ENCODE measurements around the gene LRRC36. TPM values are rescaled to one million over a fixed set of nuclear protein-coding genes. Genes with fewer than 3 reads are reported as not detected.

The LRRC36 gene
- total RNA-seq, 1 experiment from 2014 or later = not detected

DNA sequence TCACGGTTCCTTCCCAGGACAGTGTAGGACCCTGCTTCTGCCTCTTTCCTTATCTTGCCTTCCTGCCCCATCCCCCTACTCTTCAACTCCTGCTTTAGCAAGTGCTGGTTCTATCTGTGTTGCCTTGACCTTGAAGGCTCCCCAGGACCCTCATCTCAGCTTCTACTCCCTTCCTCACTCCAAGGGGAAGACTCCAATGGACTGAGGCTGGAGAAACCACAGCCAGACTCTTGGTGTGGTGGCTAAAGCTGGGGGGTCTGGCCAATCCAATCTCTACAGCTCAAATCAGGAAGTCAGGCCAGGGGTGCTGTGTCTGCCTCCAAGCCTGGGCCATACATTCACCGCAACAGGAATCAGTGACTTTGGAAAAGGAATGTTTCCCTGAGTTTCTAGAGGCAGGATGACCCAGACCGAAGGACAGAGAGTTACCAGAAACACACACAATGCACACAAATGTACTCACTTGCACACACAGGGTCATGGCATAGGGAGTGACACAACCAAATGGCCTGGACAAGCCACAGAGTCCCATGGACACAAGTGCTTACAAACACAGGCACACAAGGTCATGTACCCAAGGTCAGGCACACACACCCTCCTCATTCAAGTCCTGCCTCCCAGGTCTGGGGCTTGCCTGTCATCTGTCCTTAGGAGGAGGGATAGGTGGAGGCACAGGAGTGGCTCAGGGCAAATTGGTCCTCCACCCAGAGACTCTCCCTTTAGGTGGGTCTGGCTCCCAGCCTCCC, 102.6 kb downstream of the LRRC36 start:
- Histone ChIP-seq H3K36me3 (ENCODE audit: insufficient read depth, low read length) (no peaks in the 10 kb centered on the region), H3K4me3 (ENCODE audit: low read length) (no peak overlapping the region), H3K4me1 (ENCODE audit: low read length) (peaks cover 20% of the 10 kb centered on the region), H3K27ac (ENCODE audit: low read length) (no peak overlapping the region), H3K79me2 (ENCODE audit: low read length) (no peaks in the 10 kb centered on the region), H3K9me3 (ENCODE audit: low read length) (no peaks in the 10 kb centered on the region), H3K9ac (ENCODE audit: low read length) (no peak overlapping the region), H3K27me3 (ENCODE audit: low read length) (no peaks in the 10 kb centered on the region), H4K20me1 (ENCODE audit: insufficient read depth, low read depth, low read length) (0 out of 2 replicates have a peak, but pooled peaks cover 4% of the 10 kb centered on the region), H2AFZ (ENCODE audit: low read length) (no peak overlapping the region), H3K9me2 (replicated peaks; ENCODE audit: insufficient read depth, low read length) (no peaks in the 10 kb centered on the region), H3K4me2 (ENCODE audit: low read depth, low read length, poor library complexity, severe bottlenecking) (no peak overlapping the region)
- no peak for DNase-seq

DNA sequence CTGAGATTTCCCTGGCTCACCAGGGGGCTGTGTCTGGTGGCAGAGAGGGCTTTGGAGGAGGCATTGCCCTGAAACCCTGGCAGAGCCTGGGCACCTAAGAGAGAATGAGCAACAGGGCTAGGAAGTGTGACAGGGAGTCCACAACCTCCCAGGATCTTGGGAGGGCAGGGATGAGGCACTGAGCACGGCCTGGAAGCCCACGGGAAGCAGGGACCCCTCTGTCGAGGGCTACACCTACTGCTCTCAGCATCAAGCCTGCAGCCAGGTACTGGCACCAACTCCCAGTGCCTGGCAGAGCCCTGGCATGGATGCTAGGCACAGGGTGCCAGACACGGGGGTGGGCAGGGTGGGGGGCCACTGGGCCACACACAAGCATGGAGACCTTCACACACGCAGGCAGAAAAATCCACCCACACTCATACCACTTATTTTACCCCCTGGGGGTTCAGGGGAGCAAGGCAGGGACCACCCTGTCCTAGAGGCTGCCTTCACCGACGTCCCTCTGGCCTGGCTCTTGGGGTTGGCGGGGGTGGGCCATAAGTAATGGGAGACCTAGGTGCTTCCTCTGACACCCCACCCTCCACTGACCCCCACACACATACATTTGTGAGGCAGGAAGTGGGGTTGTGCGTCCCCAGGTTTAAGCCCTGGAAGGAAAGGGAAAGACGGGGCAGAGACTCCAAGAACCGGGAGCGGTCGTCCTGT, 103.3 kb downstream of the LRRC36 start:
- Histone ChIP-seq H3K4me2 (ENCODE audit: low read depth, low read length, poor library complexity, severe bottlenecking) (peak overlapping the region; percentile 67), H3K36me3 (ENCODE audit: insufficient read depth, low read length) (no peaks in the 10 kb centered on the region), H3K27me3 (ENCODE audit: low read length) (no peaks in the 10 kb centered on the region), H3K79me2 (ENCODE audit: low read length) (no peaks in the 10 kb centered on the region), H4K20me1 (ENCODE audit: insufficient read depth, low read depth, low read length) (0 out of 2 replicates have a peak, but pooled peaks cover 4% of the 10 kb centered on the region), H2AFZ (ENCODE audit: low read length) (no peak overlapping the region; the same call in 1 of the 2 replicates), H3K9me2 (replicated peaks; ENCODE audit: insufficient read depth, low read length) (no peaks in the 10 kb centered on the region), H3K9ac (ENCODE audit: low read length) (peak overlapping the region; percentile 33), H3K4me3 (ENCODE audit: low read length) (peak overlapping the region; percentile 52; the same call in 1 of the 2 replicates), H3K4me1 (ENCODE audit: low read length) (peaks cover 13% of the 10 kb centered on the region), H3K27ac (ENCODE audit: low read length) (no peak overlapping the region), H3K9me3 (ENCODE audit: low read length) (no peaks in the 10 kb centered on the region)
- DNase-seq = no peak

DNA sequence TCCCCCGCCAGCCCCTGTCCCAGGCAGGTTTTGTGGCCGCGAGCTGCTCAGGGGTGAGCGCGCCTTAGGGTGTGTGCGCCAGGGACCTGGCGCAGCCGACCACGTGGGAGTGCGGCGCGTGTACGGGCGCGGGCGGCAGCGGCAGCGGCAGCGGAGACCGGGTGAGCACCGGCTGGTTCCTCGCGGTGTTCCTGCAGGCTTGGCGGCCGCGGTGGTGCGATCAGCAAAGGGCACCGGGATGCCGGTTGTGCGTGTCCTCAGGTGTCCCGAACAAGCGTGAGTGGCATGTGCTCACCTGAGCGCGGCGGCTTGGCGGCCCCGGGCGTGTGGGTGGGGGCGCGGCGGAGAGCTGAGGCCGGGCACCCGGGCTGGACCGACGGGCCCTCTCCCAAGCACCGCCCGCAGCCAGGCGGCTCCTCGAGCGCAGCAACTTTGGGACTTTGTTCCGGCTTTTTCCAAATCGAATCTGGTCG, 103.9 kb downstream of the LRRC36 start:
- Histone ChIP-seq H3K4me2 (ENCODE audit: low read depth, low read length, poor library complexity, severe bottlenecking) (peak overlapping the region; percentile 67), H3K36me3 (ENCODE audit: insufficient read depth, low read length) (no peaks in the 10 kb centered on the region), H3K27me3 (ENCODE audit: low read length) (no peaks in the 10 kb centered on the region), H3K4me3 (ENCODE audit: low read length) (peak overlapping the region; percentile 52; the same call in 1 of the 2 replicates), H3K27ac (ENCODE audit: low read length) (no peak overlapping the region), H3K9me2 (replicated peaks; ENCODE audit: insufficient read depth, low read length) (no peaks in the 10 kb centered on the region), H2AFZ (ENCODE audit: low read length) (peak overlapping the region; percentile 71; the same call in 1 of the 2 replicates), H3K9ac (ENCODE audit: low read length) (peak overlapping the region; percentile 33), H3K9me3 (ENCODE audit: low read length) (no peaks in the 10 kb centered on the region), H3K79me2 (ENCODE audit: low read length) (no peaks in the 10 kb centered on the region), H3K4me1 (ENCODE audit: low read length) (peaks cover 7% of the 10 kb centered on the region), H4K20me1 (ENCODE audit: insufficient read depth, low read depth, low read length) (0 out of 2 replicates have a peak, but pooled peaks cover 4% of the 10 kb centered on the region)
- peak; percentile 59 for DNase-seq

GRCh38 chr16:67430977-67431774, 104.6 kb downstream of the LRRC36 start, which contains the start of gene HSD11B2:
Gene HSD11B2, plus strand, starts transcription at chr16:67431121. Its CDS starts 128 bp downstream, at chr16:67431249.
- Histone ChIP-seq H3K4me2 (ENCODE audit: low read depth, low read length, poor library complexity, severe bottlenecking) (peak within 1 kb of the TSS; percentile 67), H3K4me1 (ENCODE audit: low read length) (peaks cover 6% of the 10 kb centered on the region), H3K9me2 (replicated peaks; ENCODE audit: insufficient read depth, low read length) (no peaks in the 10 kb centered on the region), H3K4me3 (ENCODE audit: low read length) (peak within 1 kb of the TSS; percentile 52; the same call in 1 of the 2 replicates), H3K9ac (ENCODE audit: low read length) (peak within 1 kb of the TSS; percentile 33), H3K27ac (ENCODE audit: low read length) (no peak within 1 kb of the TSS), H3K9me3 (ENCODE audit: low read length) (no peaks in the 10 kb centered on the region), H2AFZ (ENCODE audit: low read length) (peak within 1 kb of the TSS; percentile 71; the same call in 1 of the 2 replicates), H3K79me2 (ENCODE audit: low read length) (no peaks in the 10 kb centered on the region), H3K27me3 (ENCODE audit: low read length) (no peaks in the 10 kb centered on the region), H4K20me1 (ENCODE audit: insufficient read depth, low read depth, low read length) (0 out of 2 replicates have a peak, but pooled peaks cover 4% of the 10 kb centered on the region), H3K36me3 (ENCODE audit: insufficient read depth, low read length) (no peaks in the 10 kb centered on the region)
- DNase-seq = peak; percentile 60

DNA sequence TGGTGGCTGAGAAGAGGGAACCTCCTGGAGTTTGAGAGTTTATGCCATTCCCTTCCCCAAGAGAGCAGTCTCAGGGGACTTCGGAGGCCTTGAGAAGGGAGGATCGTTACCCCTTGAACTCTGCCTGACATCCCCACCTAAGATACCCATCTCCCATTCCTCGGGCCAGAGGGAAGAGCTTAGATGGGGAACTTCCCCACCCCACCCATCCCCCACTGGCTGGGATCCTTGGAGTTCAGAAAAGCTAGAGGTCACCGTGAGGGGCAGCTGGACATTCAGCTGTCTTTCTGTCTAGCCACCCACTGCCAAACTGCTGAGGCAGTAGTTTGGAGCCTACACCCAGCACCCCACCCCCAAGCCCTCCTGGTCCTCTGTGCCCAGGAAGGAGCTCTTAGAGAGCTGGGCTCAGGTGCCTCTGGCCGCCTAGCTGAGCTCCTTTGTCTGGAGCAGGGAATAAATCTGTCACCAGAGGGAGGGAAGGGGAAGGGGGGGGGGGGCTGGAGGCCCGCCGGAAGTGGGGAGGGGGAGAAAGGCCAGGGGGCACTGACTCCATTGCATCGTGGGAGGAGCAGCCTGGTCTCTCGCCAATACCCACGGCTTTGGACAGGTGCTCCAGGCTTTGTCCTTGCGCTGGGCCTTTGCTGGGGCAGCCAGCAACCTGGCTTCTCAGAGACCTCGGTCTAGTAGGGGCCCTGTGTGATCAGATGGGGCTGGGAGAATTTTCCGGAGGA, 105.3 kb downstream of the LRRC36 start:
- Histone ChIP-seq H3K4me1 (ENCODE audit: low read length) (peaks cover 6% of the 10 kb centered on the region), H3K4me3 (ENCODE audit: low read length) (no peak overlapping the region), H3K9me3 (ENCODE audit: low read length) (no peaks in the 10 kb centered on the region), H3K36me3 (ENCODE audit: insufficient read depth, low read length) (no peaks in the 10 kb centered on the region), H3K27me3 (ENCODE audit: low read length) (no peaks in the 10 kb centered on the region), H3K9ac (ENCODE audit: low read length) (no peak overlapping the region), H2AFZ (ENCODE audit: low read length) (no peak overlapping the region), H3K79me2 (ENCODE audit: low read length) (no peaks in the 10 kb centered on the region), H3K4me2 (ENCODE audit: low read depth, low read length, poor library complexity, severe bottlenecking) (no peak overlapping the region), H3K9me2 (replicated peaks; ENCODE audit: insufficient read depth, low read length) (no peaks in the 10 kb centered on the region), H4K20me1 (ENCODE audit: insufficient read depth, low read depth, low read length) (0 out of 2 replicates have a peak, but pooled peaks cover 4% of the 10 kb centered on the region), H3K27ac (ENCODE audit: low read length) (no peak overlapping the region)
- DNase-seq = no peak

DNA sequence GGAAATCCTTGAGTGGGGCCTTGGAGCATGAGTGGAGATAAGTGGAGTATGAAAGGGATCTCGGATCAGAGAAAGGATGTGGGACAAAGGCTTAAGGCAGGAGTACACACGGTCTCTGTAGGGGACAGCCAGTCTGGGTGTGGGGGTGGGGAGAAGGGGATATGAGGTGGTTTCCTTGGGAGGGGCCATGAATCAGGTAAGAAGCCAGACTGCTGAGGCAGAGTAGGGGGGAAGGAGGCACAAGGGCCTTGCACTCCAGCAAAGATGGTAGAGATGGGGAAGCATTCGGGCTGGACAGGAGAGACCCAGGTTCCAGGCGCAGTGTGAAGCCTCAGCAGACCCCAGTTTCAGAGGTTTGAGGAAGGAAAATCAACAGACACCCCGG, 105.9 kb downstream of the LRRC36 start:
- Histone ChIP-seq H3K36me3 (ENCODE audit: insufficient read depth, low read length) (no peaks in the 10 kb centered on the region), H3K9ac (ENCODE audit: low read length) (no peak overlapping the region), H3K27me3 (ENCODE audit: low read length) (no peaks in the 10 kb centered on the region), H3K9me3 (ENCODE audit: low read length) (no peaks in the 10 kb centered on the region), H2AFZ (ENCODE audit: low read length) (no peak overlapping the region), H3K4me3 (ENCODE audit: low read length) (no peak overlapping the region), H4K20me1 (ENCODE audit: insufficient read depth, low read depth, low read length) (0 out of 2 replicates have a peak, but pooled peaks cover 4% of the 10 kb centered on the region), H3K79me2 (ENCODE audit: low read length) (no peaks in the 10 kb centered on the region), H3K9me2 (replicated peaks; ENCODE audit: insufficient read depth, low read length) (no peaks in the 10 kb centered on the region), H3K4me1 (ENCODE audit: low read length) (peaks cover 6% of the 10 kb centered on the region), H3K4me2 (ENCODE audit: low read depth, low read length, poor library complexity, severe bottlenecking) (no peak overlapping the region), H3K27ac (ENCODE audit: low read length) (no peak overlapping the region)
- no peak for DNase-seq

GRCh38 chr16:67433131-67433719, 106.6 kb downstream of the LRRC36 start:
- Histone ChIP-seq H3K4me1 (ENCODE audit: low read length) (peaks cover 6% of the 10 kb centered on the region), H3K27me3 (ENCODE audit: low read length) (no peaks in the 10 kb centered on the region), H3K27ac (ENCODE audit: low read length) (no peak overlapping the region), H3K4me2 (ENCODE audit: low read depth, low read length, poor library complexity, severe bottlenecking) (no peak overlapping the region), H3K9me3 (ENCODE audit: low read length) (no peaks in the 10 kb centered on the region), H2AFZ (ENCODE audit: low read length) (no peak overlapping the region), H3K9me2 (replicated peaks; ENCODE audit: insufficient read depth, low read length) (no peaks in the 10 kb centered on the region), H3K9ac (ENCODE audit: low read length) (no peak overlapping the region), H3K79me2 (ENCODE audit: low read length) (no peaks in the 10 kb centered on the region), H4K20me1 (ENCODE audit: insufficient read depth, low read depth, low read length) (0 out of 2 replicates have a peak, but pooled peaks cover 4% of the 10 kb centered on the region), H3K36me3 (ENCODE audit: insufficient read depth, low read length) (no peaks in the 10 kb centered on the region), H3K4me3 (ENCODE audit: low read length) (no peak overlapping the region)
- DNase-seq = no peak
